Measurements from ENCODE around the gene VPS13C. TPM values are rescaled to one million over a fixed set of nuclear protein-coding genes. Genes with fewer than 3 reads are reported as not detected.

The VPS13C gene
- total RNA-seq, 1 experiment from 2014 or later = 40.0 TPM

- no peak overlapping the region for H3K4me3 ChIP-seq
- no peaks in the 10 kb centered on the region for H3K27me3 ChIP-seq (ENCODE audit: insufficient read depth, low read depth)
- H3K9me3 ChIP-seq (ENCODE audit: insufficient read depth, low read depth) = no peaks in the 10 kb centered on the region
- no peak for DNase-seq
- peaks cover 28% of the 10 kb centered on the region for H3K4me1 ChIP-seq (replicated peaks; ENCODE audit: insufficient read depth)
- no peaks in the 10 kb centered on the region for H3K79me2 ChIP-seq (ENCODE audit: low read depth)
- TF ChIP-seq CTCF (conservative IDR thresholded peaks at IDR 0.05) (peak; percentile 78), EZH2 (IDR thresholded peaks at IDR 0.05; ENCODE audit: low read depth) (no peak)
- no peak overlapping the region for H3K27ac ChIP-seq
- no peaks in the 10 kb centered on the region; the same call in 1 of the 2 replicates for H3K9me2 ChIP-seq (ENCODE audit: insufficient read depth)
- intact Hi-C loops (cut with micrococcal nuclease; ENCODE audit: unreplicated experiment) = loop anchor here (5.0 kb wide), 1 partner anchor 180 kb away; no protein-coding TSS in a partner anchor
- no TSS peak for BruUV-seq (replicated peaks)
- no peaks in the 10 kb centered on the region for H4K20me1 ChIP-seq (ENCODE audit: insufficient read depth)
- H2AFZ ChIP-seq = no peak overlapping the region
- peaks cover 22% of the 10 kb centered on the region for H3F3A ChIP-seq (ENCODE audit: insufficient read depth, low read depth)
- no peaks in the 10 kb centered on the region for H3K36me3 ChIP-seq (ENCODE audit: low read depth)
- no peak overlapping the region for H3K4me2 ChIP-seq
- ChIA-PET POLR2A (ENCODE audit: unreplicated experiment) (no interaction called here), CTCF (no interaction called here)
Measured at GRCh38 chr15:62071711-62072308, 11.6 kb upstream of the VPS13C start.

GRCh38 chr15:62069551-62069950 is 9.3 kb upstream of the VPS13C start:
- H3K27ac ChIP-seq = no peak overlapping the region
- peaks cover 29% of the 10 kb centered on the region for H3K4me1 ChIP-seq (replicated peaks; ENCODE audit: insufficient read depth)
- POLR2A ChIA-PET (ENCODE audit: unreplicated experiment) = interaction anchor here (0.9 kb wide), 1 partner anchor 34 kb away, joined by 4 read pairs; no protein-coding TSS in a partner anchor
- TF ChIP-seq EZH2 (IDR thresholded peaks at IDR 0.05; ENCODE audit: low read depth) (no peak), CTCF (conservative IDR thresholded peaks at IDR 0.05) (no peak)
- peaks cover 15% of the 10 kb centered on the region; the same call in 1 of the 2 replicates for H3F3A ChIP-seq (ENCODE audit: insufficient read depth, low read depth)
- H3K4me3 ChIP-seq = no peak overlapping the region
- no peak for DNase-seq
- H3K27me3 ChIP-seq (ENCODE audit: insufficient read depth, low read depth) = no peaks in the 10 kb centered on the region
- H4K20me1 ChIP-seq (ENCODE audit: insufficient read depth) = no peaks in the 10 kb centered on the region
- CTCF ChIA-PET = no interaction called here
- no TSS peak for BruUV-seq (replicated peaks)
- H3K9me2 ChIP-seq (ENCODE audit: insufficient read depth) = no peaks in the 10 kb centered on the region; the same call in 1 of the 2 replicates
- intact Hi-C loops (cut with micrococcal nuclease; ENCODE audit: unreplicated experiment) = no loop called here
- H3K4me2 ChIP-seq = peak overlapping the region; percentile 88; the same call in 1 of the 2 replicates
- H3K9me3 ChIP-seq (ENCODE audit: insufficient read depth, low read depth) = no peaks in the 10 kb centered on the region
- H2AFZ ChIP-seq = no peak overlapping the region
- H3K36me3 ChIP-seq (ENCODE audit: low read depth) = no peaks in the 10 kb centered on the region
- H3K79me2 ChIP-seq (ENCODE audit: low read depth) = no peaks in the 10 kb centered on the region

DNA sequence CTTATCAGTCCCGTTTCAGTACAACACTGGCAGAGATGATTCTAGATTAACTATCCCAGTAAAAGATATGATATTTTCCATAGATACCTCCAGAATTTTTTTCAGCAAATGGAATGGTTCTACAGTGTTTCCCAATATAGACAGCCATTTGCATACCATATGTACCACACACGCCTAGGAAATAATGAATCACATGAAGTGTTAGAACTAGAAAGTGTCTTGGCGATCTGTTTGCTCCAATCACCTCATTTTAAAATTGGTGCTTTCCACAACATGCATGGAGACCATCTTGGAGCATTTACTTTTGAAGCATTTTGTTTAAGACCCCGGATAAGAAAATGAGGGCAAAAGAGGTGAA is 8.5 kb upstream of the VPS13C start:
- DNase-seq = peak in 1 of 2 experiments; percentile 50
- Histone ChIP-seq H3F3A (ENCODE audit: insufficient read depth, low read depth) (peaks cover 20% of the 10 kb centered on the region; the same call in 1 of the 2 replicates), H3K4me2 (peak overlapping the region; percentile 88), H3K27me3 (ENCODE audit: insufficient read depth, low read depth) (no peaks in the 10 kb centered on the region), H3K4me3 (peak overlapping the region; percentile 59; the same call in 1 of the 2 replicates), H4K20me1 (ENCODE audit: insufficient read depth) (no peaks in the 10 kb centered on the region), H3K79me2 (ENCODE audit: low read depth) (no peaks in the 10 kb centered on the region), H3K4me1 (replicated peaks; ENCODE audit: insufficient read depth) (peaks cover 37% of the 10 kb centered on the region), H3K27ac (peak overlapping the region; percentile 33; the same call in 1 of the 2 replicates), H3K36me3 (ENCODE audit: low read depth) (no peaks in the 10 kb centered on the region), H3K9me2 (ENCODE audit: insufficient read depth) (no peaks in the 10 kb centered on the region), H3K9me3 (ENCODE audit: insufficient read depth, low read depth) (no peaks in the 10 kb centered on the region), H2AFZ (peak overlapping the region; percentile 74)
- BruUV-seq (replicated peaks) = no TSS peak
- no peak for TF ChIP-seq EZH2 (IDR thresholded peaks at IDR 0.05; ENCODE audit: low read depth)
- TF ChIP-seq CTCF (conservative IDR thresholded peaks at IDR 0.05) = no peak
- POLR2A ChIA-PET (ENCODE audit: unreplicated experiment) = interaction anchor here (0.9 kb wide), 1 partner anchor 34 kb away, joined by 4 read pairs; no protein-coding TSS in a partner anchor
- intact Hi-C loops (cut with micrococcal nuclease; ENCODE audit: unreplicated experiment) = no loop called here
- CTCF ChIA-PET = no interaction called here
